ENCODE measurements around the gene COBLL1. TPM values are rescaled to one million over a fixed set of nuclear protein-coding genes. Genes with fewer than 3 reads are reported as not detected.

The COBLL1 gene
- total and polyA plus RNA-seq, 11 donors, result 4.0 to 36.9 (median 16.2) TPM

GRCh38 chr2:164664070-164664469 is 177.6 kb downstream of the COBLL1 start:
- no peaks in the 10 kb centered on the region for H3K9me3 ChIP-seq
- no peaks in the 10 kb centered on the region for H3K27me3 ChIP-seq
- no peak overlapping the region for H3K27ac ChIP-seq
- ATAC-seq (no peak), DNase-seq (no peak)
- no peak for TF ChIP-seq POLR2A (IDR thresholded peaks at IDR 0.05)
- TF ChIP-seq CTCF (IDR thresholded peaks at IDR 0.05), result no peak
- H3K4me3 ChIP-seq, result no peak overlapping the region
- H3K4me1 ChIP-seq, result peaks cover 0 to 17% (median 0%) of the 10 kb centered on the region in 12 donors
- H3K36me3 ChIP-seq, result no peaks in the 10 kb centered on the region
- intact Hi-C loops (cut with DNase I), result no loop called here

GRCh38 chr2:164662868-164663631 is 178.6 kb downstream of the COBLL1 start:
- no peak for ATAC-seq
- Histone ChIP-seq H3K27ac (no peak overlapping the region), H3K4me1 (peaks cover 0 to 17% (median 0%) of the 10 kb centered on the region in 12 donors), H3K4me3 (no peak overlapping the region), H3K9me3 (no peaks in the 10 kb centered on the region), H3K36me3 (no peaks in the 10 kb centered on the region), H3K27me3 (no peaks in the 10 kb centered on the region)
- WGBS, 4 donors, result 92 to 98% (median 95%) methylated on average over 1 of the region's 1 CpG
- intact Hi-C loops (cut with DNase I), result no loop called here
- TF ChIP-seq POLR2A (IDR thresholded peaks at IDR 0.05) (no peak), CTCF (IDR thresholded peaks at IDR 0.05) (no peak)
- DNase-seq, result no peak

- no peak for DNase-seq
- Histone ChIP-seq H3K4me3 (no peak overlapping the region), H3K9me3 (no peaks in the 10 kb centered on the region), H3K27ac (peak overlapping the region in 7 of 12 donors; percentile 1 to 54 (median 23)), H3K36me3 (no peaks in the 10 kb centered on the region), H3K4me1 (peaks cover 0 to 17% (median 0%) of the 10 kb centered on the region in 12 donors), H3K27me3 (no peaks in the 10 kb centered on the region)
- intact Hi-C loops (cut with DNase I), result no loop called here
- no peak for TF ChIP-seq POLR2A (IDR thresholded peaks at IDR 0.05)
- no peak for TF ChIP-seq CTCF (IDR thresholded peaks at IDR 0.05)
- WGBS, 4 donors, result 37 to 51% (median 40%) methylated on average over 1 of the region's 1 CpG
- ATAC-seq, result peak in 3 of 4 donors; percentile 64 to 83 (median 76)
These were observed 179.6 kb downstream of the COBLL1 start for GRCh38 chr2:164662066-164662465.

- Histone ChIP-seq H3K4me3 (no peak overlapping the region), H3K27ac (peak overlapping the region in 1 of 12 donors; percentile 22), H3K9me3 (no peaks in the 10 kb centered on the region), H3K27me3 (no peaks in the 10 kb centered on the region), H3K4me1 (peaks cover 0 to 17% (median 0%) of the 10 kb centered on the region in 12 donors), H3K36me3 (no peaks in the 10 kb centered on the region)
- ATAC-seq, result no peak
- no peak for TF ChIP-seq POLR2A (IDR thresholded peaks at IDR 0.05)
- no peak for TF ChIP-seq CTCF (IDR thresholded peaks at IDR 0.05)
- intact Hi-C loops (cut with DNase I), result no loop called here
- DNase-seq, result no peak
These were observed 180.3 kb downstream of the COBLL1 start for GRCh38 chr2:164661349-164661748.

Measured in heart left ventricle (tissue), 16 donors.